Parathyroid adenoma (tissue), 2 donors: Measurements from ENCODE around the gene SMAD7.

ENCODE experiments used
- H2AFZ ChIP-seq: fragments of 300-600 bp; sonication (generic); one replicate; pipeline ENCODE4 v1.7.0; 2017; ENCODE audit warnings: antibody characterized with exemption, mild to moderate bottlenecking
- H3K27ac ChIP-seq: fragments of 300-600 bp; sonication (generic); one replicate; pipeline ENCODE4 v1.7.0; 2017
- H3K27me3 ChIP-seq: fragments of 300-600 bp; sonication (generic); one replicate; pipeline ENCODE4 v1.7.0; 2017; ENCODE audit warnings: low read length; ENCODE audit not compliant: control insufficient read depth, insufficient read depth
- H3K36me3 ChIP-seq: fragments of 300-600 bp; sonication (generic); one replicate; pipeline ENCODE4 v1.7.0; 2017; ENCODE audit warnings: low read length; ENCODE audit not compliant: control insufficient read depth, insufficient read depth
- H3K4me1 ChIP-seq: fragments of 300-600 bp; sonication (generic); one replicate; pipeline ENCODE4 v1.7.0; 2017; ENCODE audit warnings: control low read depth
- H3K4me2 ChIP-seq: fragments of 300-600 bp; sonication (generic); one replicate; pipeline ENCODE4 v1.7.0; 2017; ENCODE audit warnings: low read length
- H3K4me3 ChIP-seq: fragments of 300-600 bp; sonication (generic); one replicate; pipeline ENCODE4 v1.7.0; 2017; ENCODE audit warnings: low read depth, low read length
- H3K79me2 ChIP-seq: fragments of 300-600 bp; sonication (generic); one replicate; pipeline ENCODE4 v1.7.0; 2017; ENCODE audit warnings: control low read depth
- H3K9ac ChIP-seq: fragments of 300-600 bp; sonication (generic); one replicate; pipeline ENCODE4 v1.7.0; 2017; ENCODE audit warnings: mild to moderate bottlenecking
- H3K9me3 ChIP-seq: fragments of 300-600 bp; sonication (generic); one replicate; pipeline ENCODE4 v1.7.0; 2017; ENCODE audit warnings: low read length; ENCODE audit not compliant: control insufficient read depth
- TF ChIP-seq, protein P1 (sequence below): fragments of 300-600 bp; sonication (generic); IDR thresholded peaks from one replicate; pipeline ENCODE4 v1.7.0; 2017; ENCODE audit warnings: antibody characterized with exemption, mild to moderate bottlenecking
- donor health status: primary hyperparathyroidism.

The SMAD7 gene

DNA sequence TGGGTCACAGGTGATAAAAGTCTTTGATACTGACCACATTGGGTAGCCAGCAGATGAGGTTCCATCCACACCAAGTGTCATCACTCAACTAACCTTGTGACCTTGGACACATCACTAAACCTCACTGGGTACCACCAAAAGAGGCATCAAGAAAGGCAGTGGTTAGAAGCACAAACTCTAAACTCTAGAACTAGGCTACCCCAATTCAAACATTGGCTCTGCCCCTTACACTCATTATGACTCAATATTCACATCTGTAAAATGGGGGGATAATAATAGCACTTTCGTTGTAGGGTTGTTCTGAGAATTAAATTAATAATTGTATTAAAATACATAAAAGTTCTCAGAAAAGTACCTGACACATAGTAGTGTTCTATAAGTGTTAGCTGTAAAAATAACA, 15.8 kb upstream of the SMAD7 start:
- Histone ChIP-seq H2AFZ (no peak overlapping the region), H3K4me1 (no peaks in the 10 kb centered on the region), H3K4me2 (no peak overlapping the region), H3K27me3 (no peaks in the 10 kb centered on the region), H3K27ac (no peak overlapping the region), H3K79me2 (no peaks in the 10 kb centered on the region), H3K9me3 (no peaks in the 10 kb centered on the region), H3K4me3 (no peak overlapping the region), H3K9ac (no peak overlapping the region), H3K36me3 (no peaks in the 10 kb centered on the region)
- TF ChIP-seq, protein P1, sequence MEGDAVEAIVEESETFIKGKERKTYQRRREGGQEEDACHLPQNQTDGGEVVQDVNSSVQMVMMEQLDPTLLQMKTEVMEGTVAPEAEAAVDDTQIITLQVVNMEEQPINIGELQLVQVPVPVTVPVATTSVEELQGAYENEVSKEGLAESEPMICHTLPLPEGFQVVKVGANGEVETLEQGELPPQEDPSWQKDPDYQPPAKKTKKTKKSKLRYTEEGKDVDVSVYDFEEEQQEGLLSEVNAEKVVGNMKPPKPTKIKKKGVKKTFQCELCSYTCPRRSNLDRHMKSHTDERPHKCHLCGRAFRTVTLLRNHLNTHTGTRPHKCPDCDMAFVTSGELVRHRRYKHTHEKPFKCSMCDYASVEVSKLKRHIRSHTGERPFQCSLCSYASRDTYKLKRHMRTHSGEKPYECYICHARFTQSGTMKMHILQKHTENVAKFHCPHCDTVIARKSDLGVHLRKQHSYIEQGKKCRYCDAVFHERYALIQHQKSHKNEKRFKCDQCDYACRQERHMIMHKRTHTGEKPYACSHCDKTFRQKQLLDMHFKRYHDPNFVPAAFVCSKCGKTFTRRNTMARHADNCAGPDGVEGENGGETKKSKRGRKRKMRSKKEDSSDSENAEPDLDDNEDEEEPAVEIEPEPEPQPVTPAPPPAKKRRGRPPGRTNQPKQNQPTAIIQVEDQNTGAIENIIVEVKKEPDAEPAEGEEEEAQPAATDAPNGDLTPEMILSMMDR: no peak

DNA sequence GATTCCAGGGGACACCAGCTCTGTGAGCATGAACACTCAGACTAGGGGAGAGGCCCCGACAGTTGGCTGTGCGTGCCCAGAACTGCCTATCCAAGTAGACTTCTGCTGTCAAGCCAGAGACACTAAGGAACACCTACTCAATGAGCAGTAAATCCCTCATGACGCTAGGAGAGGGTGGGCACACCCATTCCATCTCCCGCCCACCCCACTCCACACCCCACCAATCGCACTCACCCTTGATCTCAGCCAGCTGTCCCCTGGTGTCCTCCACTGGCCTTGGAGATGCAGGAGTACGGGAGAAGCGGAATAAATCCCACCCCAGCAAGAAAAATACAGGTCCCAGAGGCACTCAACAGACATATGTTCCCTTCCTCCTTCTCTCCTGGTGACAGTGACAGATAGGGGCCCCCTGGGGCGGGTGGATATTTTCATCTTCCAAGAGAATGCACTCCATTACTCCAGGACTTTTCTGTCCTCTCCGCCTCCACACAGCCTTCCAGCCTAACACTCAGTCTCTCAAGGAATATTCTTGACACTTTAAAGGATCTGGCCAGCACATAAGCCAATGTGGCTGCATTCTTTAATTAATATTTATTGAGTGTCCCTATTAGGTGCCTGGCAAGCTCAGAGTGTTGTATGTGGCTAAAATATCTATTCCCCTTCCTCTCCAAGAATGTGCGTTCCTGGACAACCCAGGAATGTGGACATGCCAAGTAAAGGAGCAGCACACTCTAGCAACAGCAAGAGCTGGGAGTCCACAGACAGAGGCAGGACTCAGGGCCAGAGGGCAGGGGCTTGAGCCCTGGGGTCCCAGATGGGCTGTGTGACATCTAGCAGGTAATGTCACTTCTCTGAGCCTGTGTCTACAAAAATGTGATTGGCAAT, 13.1 kb upstream of the SMAD7 start:
- no peak overlapping the region for H3K4me3 ChIP-seq
- H3K27ac ChIP-seq: no peak overlapping the region
- TF ChIP-seq, protein P1: no peak
- H3K36me3 ChIP-seq: no peaks in the 10 kb centered on the region
- no peak overlapping the region for H3K9ac ChIP-seq
- no peak overlapping the region for H2AFZ ChIP-seq
- H3K79me2 ChIP-seq: no peaks in the 10 kb centered on the region
- H3K9me3 ChIP-seq: no peaks in the 10 kb centered on the region
- H3K4me2 ChIP-seq: no peak overlapping the region
- H3K27me3 ChIP-seq: no peaks in the 10 kb centered on the region
- H3K4me1 ChIP-seq: no peaks in the 10 kb centered on the region

GRCh38 chr18:48962994-48963561, 12.3 kb upstream of the SMAD7 start:
- Histone ChIP-seq H3K4me1 (no peaks in the 10 kb centered on the region), H3K27ac (no peak overlapping the region), H3K9ac (no peak overlapping the region), H3K36me3 (no peaks in the 10 kb centered on the region), H3K9me3 (no peaks in the 10 kb centered on the region), H3K4me2 (no peak overlapping the region), H3K79me2 (no peaks in the 10 kb centered on the region), H2AFZ (no peak overlapping the region), H3K27me3 (no peaks in the 10 kb centered on the region), H3K4me3 (no peak overlapping the region)
- TF ChIP-seq, protein P1: no peak

- H3K27me3 ChIP-seq: no peaks in the 10 kb centered on the region
- H3K27ac ChIP-seq: no peak overlapping the region
- H2AFZ ChIP-seq: no peak overlapping the region
- no peak overlapping the region for H3K4me2 ChIP-seq
- no peak overlapping the region for H3K4me3 ChIP-seq
- H3K9me3 ChIP-seq: no peaks in the 10 kb centered on the region
- TF ChIP-seq, protein P1: no peak
- no peaks in the 10 kb centered on the region for H3K36me3 ChIP-seq
- no peaks in the 10 kb centered on the region for H3K79me2 ChIP-seq
- no peak overlapping the region for H3K9ac ChIP-seq
- no peaks in the 10 kb centered on the region for H3K4me1 ChIP-seq
Observed at GRCh38 chr18:48962252-48962993, 11.7 kb upstream of the SMAD7 start.
